Type B pancreatic cell (in vitro differentiated cells): ENCODE results near the gene KCNC1. TPM values are rescaled to one million over a fixed set of nuclear protein-coding genes. Genes with fewer than 3 reads are reported as not detected.

Experiments
- DNase-seq: peaks from one replicate; pipeline ENCODE4 v3.0.0; 2021; ENCODE audit warnings: mixed read lengths; ENCODE audit not compliant: unreplicated experiment; ENCODE audit errors: extremely low spot score
- H3K27ac Mint-ChIP-seq: 2 replicates; pipeline ENCODE4 v1.8.0; 2021; ENCODE audit warnings: mild to moderate bottlenecking, mixed read lengths
- H3K27me3 Mint-ChIP-seq: 2 replicates; pipeline ENCODE4 v1.8.0; 2021; ENCODE audit warnings: mixed read lengths
- H3K36me3 Mint-ChIP-seq: 2 replicates; pipeline ENCODE4 v1.8.0; 2021; ENCODE audit warnings: mixed read lengths
- H3K4me1 Mint-ChIP-seq: one replicate; pipeline ENCODE4 v1.8.0; 2021; ENCODE audit warnings: mixed read lengths; ENCODE audit not compliant: unreplicated experiment
- H3K4me3 Mint-ChIP-seq: 2 replicates; pipeline ENCODE4 v1.8.0; 2021; ENCODE audit warnings: mild to moderate bottlenecking, mixed read lengths
- H3K9me3 Mint-ChIP-seq: 2 replicates; pipeline ENCODE4 v1.8.0; 2021; ENCODE audit warnings: mixed read lengths
- CTCF ChIP-seq: fragments of 200-600 bp; sonication (generic); conservative IDR thresholded peaks from 2 replicates; pipeline ENCODE4 v1.5.0; 2021; ENCODE audit warnings: antibody characterized with exemption, mild to moderate bottlenecking
- total RNA-seq: library from RNA; stranded (reverse); gene quantifications from 2 replicates; pipeline ENCODE4 v1.2.1, GENCODE V29; 2021; ENCODE audit warnings: low replicate concordance

The KCNC1 gene
- total RNA-seq, 1 donor from 2014 or later = 2.8 TPM

- H3K27ac Mint-ChIP-seq = no peak overlapping the region
- no peak for DNase-seq
- peaks cover 2% of the 10 kb centered on the region for H3K27me3 Mint-ChIP-seq
- H3K36me3 Mint-ChIP-seq = no peaks in the 10 kb centered on the region
- no peak for TF ChIP-seq CTCF
- H3K4me3 Mint-ChIP-seq = no peak overlapping the region
- peaks cover 6% of the 10 kb centered on the region for H3K4me1 Mint-ChIP-seq
- no peaks in the 10 kb centered on the region for H3K9me3 Mint-ChIP-seq
Observed at GRCh38 chr11:17771841-17772401, 37.3 kb downstream of the KCNC1 start.

- Mint-ChIP-seq H3K27me3 (peaks cover 5% of the 10 kb centered on the region), H3K4me1 (peaks cover 6% of the 10 kb centered on the region), H3K4me3 (no peak overlapping the region), H3K9me3 (no peaks in the 10 kb centered on the region), H3K36me3 (no peaks in the 10 kb centered on the region), H3K27ac (no peak overlapping the region)
- DNase-seq = no peak
- TF ChIP-seq CTCF = no peak
Observed at GRCh38 chr11:17772704-17773600, 38.4 kb downstream of the KCNC1 start.

- Mint-ChIP-seq H3K27me3 (peaks cover 5% of the 10 kb centered on the region), H3K27ac (no peak overlapping the region), H3K4me3 (no peak overlapping the region), H3K9me3 (no peaks in the 10 kb centered on the region), H3K36me3 (no peaks in the 10 kb centered on the region), H3K4me1 (peaks cover 6% of the 10 kb centered on the region)
- DNase-seq = no peak
- no peak for TF ChIP-seq CTCF
Observed at GRCh38 chr11:17773674-17774073, 39.1 kb downstream of the KCNC1 start.

GRCh38 chr11:17774232-17775034 lies 39.9 kb downstream of the KCNC1 start:
- no peak overlapping the region for H3K27ac Mint-ChIP-seq
- no peak for DNase-seq
- peaks cover 5% of the 10 kb centered on the region for H3K27me3 Mint-ChIP-seq
- H3K4me3 Mint-ChIP-seq = no peak overlapping the region
- no peak for TF ChIP-seq CTCF
- no peaks in the 10 kb centered on the region for H3K36me3 Mint-ChIP-seq
- peaks cover 6% of the 10 kb centered on the region for H3K4me1 Mint-ChIP-seq
- no peaks in the 10 kb centered on the region for H3K9me3 Mint-ChIP-seq

- Mint-ChIP-seq H3K4me1 (peaks cover 3% of the 10 kb centered on the region), H3K36me3 (no peaks in the 10 kb centered on the region), H3K27me3 (peaks cover 5% of the 10 kb centered on the region), H3K27ac (no peak overlapping the region), H3K4me3 (no peak overlapping the region), H3K9me3 (no peaks in the 10 kb centered on the region)
- DNase-seq = no peak
- TF ChIP-seq CTCF = no peak
Observed at GRCh38 chr11:17775035-17775348, 40.4 kb downstream of the KCNC1 start.
